HEK293 (cell line): Measurements from ENCODE around the gene EMP3.

Source experiments
- ZBTB7A ChIP-seq: fragments of 450-650 bp; formaldehyde crosslinking; IDR thresholded peaks from 2 replicates; pipeline ENCODE4 v1.5.1; 2016; ENCODE audit warnings: low read depth, missing biosample characterization, missing genetic modification characterization
- TF ChIP-seq, protein P1 (sequence below): fragments of 450-650 bp; formaldehyde crosslinking; IDR thresholded peaks from 2 replicates; pipeline ENCODE4 v1.5.1; 2016; ENCODE audit warnings: missing biosample characterization, missing genetic modification characterization

GRCh38 chr19:48297975-48298374, 27.4 kb upstream of the EMP3 start:
- TF ChIP-seq, protein P1, sequence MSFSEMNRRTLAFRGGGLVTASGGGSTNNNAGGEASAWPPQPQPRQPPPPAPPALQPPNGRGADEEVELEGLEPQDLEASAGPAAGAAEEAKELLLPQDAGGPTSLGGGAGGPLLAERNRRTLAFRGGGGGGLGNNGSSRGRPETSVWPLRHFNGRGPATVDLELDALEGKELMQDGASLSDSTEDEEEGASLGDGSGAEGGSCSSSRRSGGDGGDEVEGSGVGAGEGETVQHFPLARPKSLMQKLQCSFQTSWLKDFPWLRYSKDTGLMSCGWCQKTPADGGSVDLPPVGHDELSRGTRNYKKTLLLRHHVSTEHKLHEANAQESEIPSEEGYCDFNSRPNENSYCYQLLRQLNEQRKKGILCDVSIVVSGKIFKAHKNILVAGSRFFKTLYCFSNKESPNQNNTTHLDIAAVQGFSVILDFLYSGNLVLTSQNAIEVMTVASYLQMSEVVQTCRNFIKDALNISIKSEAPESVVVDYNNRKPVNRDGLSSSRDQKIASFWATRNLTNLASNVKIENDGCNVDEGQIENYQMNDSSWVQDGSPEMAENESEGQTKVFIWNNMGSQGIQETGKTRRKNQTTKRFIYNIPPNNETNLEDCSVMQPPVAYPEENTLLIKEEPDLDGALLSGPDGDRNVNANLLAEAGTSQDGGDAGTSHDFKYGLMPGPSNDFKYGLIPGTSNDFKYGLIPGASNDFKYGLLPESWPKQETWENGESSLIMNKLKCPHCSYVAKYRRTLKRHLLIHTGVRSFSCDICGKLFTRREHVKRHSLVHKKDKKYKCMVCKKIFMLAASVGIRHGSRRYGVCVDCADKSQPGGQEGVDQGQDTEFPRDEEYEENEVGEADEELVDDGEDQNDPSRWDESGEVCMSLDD (tag by site-specific recombination) = no peak
- TF ChIP-seq ZBTB7A = no peak
